ENCODE measurements around the gene PLEKHA6. TPM values are rescaled to one million over a fixed set of nuclear protein-coding genes. Genes with fewer than 3 reads are reported as not detected.

PLEKHA6 gene
- total and polyA plus RNA-seq, 2 of the 8 experiments (the other 6 are each of a cell fraction or from before 2014, with no cell fraction given): 4.8 to 20.2 TPM

- ChIA-PET POLR2A (ENCODE audit: partially characterized antibody) (interaction anchor here (0.6 to 2.1 kb wide), 5 partner anchors 9 to 143 kb away, joined by 3 to 6 read pairs (median 3); no protein-coding TSS in a partner anchor), CTCF (ENCODE audit: partially characterized antibody) (interaction anchor here (0.6 to 13.2 kb wide), 12 partner anchors 9 to 1500 kb away, joined by 3 to 168 read pairs (median 4); partner anchors contain the start of genes GOLT1A and PLEKHA6)
- H3K4me1 ChIP-seq (replicated peaks in 1 of 4; ENCODE audit: control insufficient read depth in 3 of 4, insufficient read depth in 4 of 4, low read length in 3 of 4): peaks cover 10 to 40% (median 20%) of the 10 kb centered on the region in 4 experiments
- TF ChIP-seq RAD21 (IDR thresholded peaks at IDR 0.05 in 1 of 2, conservative IDR thresholded peaks at IDR 0.05 in 1 of 2; ENCODE audit: low read depth in 2 of 2, low read length in 2 of 2) (peak; percentile 13 to 50; a peak in 2 of 4 replicates), MAFK (IDR thresholded peaks at IDR 0.05; ENCODE audit: low read depth, low read length) (no peak), SIN3A (conservative IDR thresholded peaks at IDR 0.05 in 1 of 2, IDR thresholded peaks at IDR 0.05 in 1 of 2; ENCODE audit: low read depth in 1 of 2, low read length in 2 of 2) (peak in 1 of 2 experiments; percentile 47; a peak in 1 of 4 replicates)
Observed at GRCh38 chr1:204307334-204307883, 52.3 kb downstream of the PLEKHA6 start.

More at GRCh38 chr1:204307334-204307883, 52.3 kb downstream of the PLEKHA6 start:
- Histone ChIP-seq H3K27me3 (replicated peaks in 1 of 4; ENCODE audit: control insufficient read depth in 3 of 4, extremely low read depth in 1 of 4, insufficient read depth in 3 of 4, low read length in 3 of 4) (no peaks in the 10 kb centered on the region; a peak in 1 of 7 replicates), H3K56ac (replicated peaks; ENCODE audit: insufficient read length, low read depth, low read length) (no peak overlapping the region), H3K14ac (ENCODE audit: insufficient read length) (no peak overlapping the region), H3K36me3 (ENCODE audit: control insufficient read depth in 2 of 4, insufficient read depth in 4 of 4, low read length in 3 of 4) (no peaks in the 10 kb centered on the region), H2AFZ (ENCODE audit: low read length) (peak overlapping the region; percentile 67), H3K9ac (replicated peaks in 1 of 4; ENCODE audit: extremely low read depth in 1 of 4, low read depth in 3 of 4, low read length in 3 of 4) (no peak overlapping the region; a peak in 1 of 7 replicates), H2BK12ac (ENCODE audit: low read depth, low read length) (0 out of 2 replicates have a peak overlapping the region, but pooled peaks have one; percentile 45), H3K79me2 (ENCODE audit: control insufficient read depth in 1 of 2, insufficient read depth in 2 of 2, low read length in 2 of 2) (no peaks in the 10 kb centered on the region), H3K23ac (ENCODE audit: insufficient read length) (no peak overlapping the region), H3K4me2 (ENCODE audit: insufficient read depth in 1 of 2, low read depth in 2 of 2, low read length in 2 of 2) (peak overlapping the region; percentile 62 to 63), H3K4ac (replicated peaks; ENCODE audit: insufficient read length, low read depth, low read length) (no peak overlapping the region), H4K20me1 (replicated peaks in 1 of 2; ENCODE audit: control insufficient read depth in 1 of 2, insufficient read depth in 2 of 2, low read length in 2 of 2) (no peaks in the 10 kb centered on the region), H3K4me3 (ENCODE audit: extremely low read depth in 1 of 4, insufficient read depth in 2 of 4, low read depth in 3 of 4, low read length in 4 of 4) (peak overlapping the region; percentile 19 to 48 (median 38); a peak in 6 of 8 replicates), H3K23me2 (ENCODE audit: low read depth, low read length) (no peaks in the 10 kb centered on the region; the same call in 1 of the 2 replicates), H2BK5ac (ENCODE audit: low read depth, low read length) (no peak overlapping the region), H4K91ac (replicated peaks; ENCODE audit: insufficient read length, low read length) (no peak overlapping the region), H2BK15ac (ENCODE audit: low read length) (no peak overlapping the region), H3K27ac (ENCODE audit: low read depth, low read length) (no peak overlapping the region), H4K5ac (ENCODE audit: insufficient read length, low read depth, low read length) (no peak overlapping the region), H2BK20ac (ENCODE audit: low read length) (no peak overlapping the region), H4K8ac (ENCODE audit: extremely low read depth, insufficient read depth, low read length) (0 out of 2 replicates have a peak overlapping the region, but pooled peaks have one; percentile 7), H3K18ac (ENCODE audit: extremely low read depth, low read length) (peak overlapping the region; percentile 76), H2BK120ac (replicated peaks; ENCODE audit: low read depth, low read length) (no peak overlapping the region), H3K9me3 (ENCODE audit: insufficient read depth in 2 of 2, low read depth in 1 of 2, low read length in 1 of 2) (no peaks in the 10 kb centered on the region), H2AK5ac (ENCODE audit: low read depth, low read length) (no peak overlapping the region), H3K79me1 (ENCODE audit: low read depth, low read length) (no peaks in the 10 kb centered on the region)
- DNase-seq (ENCODE audit: low read depth in 1 of 2, low spot score in 2 of 2): peak in 1 of 2 experiments; percentile 81
- peak; percentile 48 for FAIRE-seq
- 15% methylated on average over 12 of the region's 12 CpGs; no CpG with 5 or more reads in 1 of the 2 experiments for WGBS, 2 experiments (ENCODE audit: extremely low coverage in 1 of 2, insufficient coverage in 1 of 2, insufficient read length in 1 of 2, insufficient replicate concordance in 2 of 2, low coverage in 1 of 2, low lambda C conversion rate in 2 of 2, missing lambda C conversion rate in 1 of 2)
